Liver (tissue), 3 donors: ENCODE results near the gene PSMG4.

Source experiments
- EGR1 ChIP-seq, 2 donors: IDR thresholded peaks; 2 replicates each; pipeline ENCODE4 v1.6.1; 2016 to 2018; ENCODE audit warnings: antibody characterized with exemption in 2 of 2, low read depth in 2 of 2
- FOXA1 ChIP-seq: IDR thresholded peaks from 2 replicates; pipeline ENCODE4 v1.6.1; 2016; ENCODE audit warnings: antibody characterized with exemption
- FOXA2 ChIP-seq: IDR thresholded peaks from 2 replicates; pipeline ENCODE4 v1.6.1; 2016; ENCODE audit warnings: antibody characterized with exemption
- GABPA ChIP-seq, 2 donors: IDR thresholded peaks in 1 of 2; conservative IDR thresholded peaks in 1 of 2; 2 replicates each; pipeline ENCODE4 v1.6.1; 2016; ENCODE audit warnings: antibody characterized with exemption in 2 of 2, mild to moderate bottlenecking in 1 of 2, moderate library complexity in 1 of 2
- JUND ChIP-seq, 2 donors: IDR thresholded peaks; 2 replicates each; pipeline ENCODE4 v1.6.1; 2016; ENCODE audit warnings: antibody characterized with exemption in 2 of 2
- MAX ChIP-seq: IDR thresholded peaks from 2 replicates; pipeline ENCODE4 v1.6.1; 2016; ENCODE audit warnings: antibody characterized with exemption
- RAD21 ChIP-seq, 2 donors: IDR thresholded peaks; 2 replicates each; pipeline ENCODE4 v1.6.1; 2016; ENCODE audit warnings: antibody characterized with exemption in 2 of 2, mild to moderate bottlenecking in 2 of 2
- REST ChIP-seq: IDR thresholded peaks from 2 replicates; pipeline ENCODE4 v1.6.1; 2016; ENCODE audit warnings: antibody characterized with exemption, mild to moderate bottlenecking
- SP1 ChIP-seq: IDR thresholded peaks from 2 replicates; pipeline ENCODE4 v1.6.1; 2018; ENCODE audit warnings: antibody characterized with exemption, mild to moderate bottlenecking
- TAF1 ChIP-seq: conservative IDR thresholded peaks from 2 replicates; pipeline ENCODE4 v1.6.1; 2016; ENCODE audit warnings: antibody characterized with exemption, mild to moderate bottlenecking
- YY1 ChIP-seq: IDR thresholded peaks from 2 replicates; pipeline ENCODE4 v1.6.1; 2016; ENCODE audit warnings: antibody characterized with exemption, mild to moderate bottlenecking
- ZBTB33 ChIP-seq: IDR thresholded peaks from 2 replicates; pipeline ENCODE4 v1.6.1; 2016; ENCODE audit warnings: antibody characterized with exemption
- TF ChIP-seq, protein P1 (sequence below): fragments of 150-350 bp; IDR thresholded peaks from 2 replicates; pipeline ENCODE4 v1.5.1; 2017; ENCODE audit warnings: improper control_type of control experiment, low read depth, low read length; ENCODE audit not compliant: missing input control
- TF ChIP-seq, protein P2 (sequence below): IDR thresholded peaks from 2 replicates; pipeline ENCODE4 v1.6.1; 2016; ENCODE audit warnings: antibody characterized with exemption
- donor health status: healthy.
- donor health status: healthy.

DNA sequence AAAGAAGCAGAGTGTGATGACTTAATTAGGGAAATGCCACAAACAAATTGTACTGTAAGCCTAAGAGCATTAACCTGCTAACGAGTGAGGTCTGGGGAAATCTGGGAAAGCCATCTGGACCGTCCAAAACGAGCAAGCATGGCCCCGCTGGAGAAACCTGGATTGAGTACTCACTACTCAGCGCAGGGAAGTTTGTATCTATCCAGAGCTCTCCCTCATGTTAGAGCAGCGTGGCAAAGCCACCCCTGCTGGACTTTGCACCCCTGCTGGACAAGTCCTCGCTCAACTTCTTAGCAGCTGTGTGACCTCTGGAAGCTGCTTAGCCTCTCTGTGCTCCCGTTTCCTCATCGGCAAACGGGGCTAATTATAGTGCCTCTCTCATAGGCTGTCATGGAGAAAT lies 37.3 kb downstream of the PSMG4 start:
- no peak for TF ChIP-seq FOXA1
- TF ChIP-seq ZBTB33, result no peak
- TF ChIP-seq, protein P1, sequence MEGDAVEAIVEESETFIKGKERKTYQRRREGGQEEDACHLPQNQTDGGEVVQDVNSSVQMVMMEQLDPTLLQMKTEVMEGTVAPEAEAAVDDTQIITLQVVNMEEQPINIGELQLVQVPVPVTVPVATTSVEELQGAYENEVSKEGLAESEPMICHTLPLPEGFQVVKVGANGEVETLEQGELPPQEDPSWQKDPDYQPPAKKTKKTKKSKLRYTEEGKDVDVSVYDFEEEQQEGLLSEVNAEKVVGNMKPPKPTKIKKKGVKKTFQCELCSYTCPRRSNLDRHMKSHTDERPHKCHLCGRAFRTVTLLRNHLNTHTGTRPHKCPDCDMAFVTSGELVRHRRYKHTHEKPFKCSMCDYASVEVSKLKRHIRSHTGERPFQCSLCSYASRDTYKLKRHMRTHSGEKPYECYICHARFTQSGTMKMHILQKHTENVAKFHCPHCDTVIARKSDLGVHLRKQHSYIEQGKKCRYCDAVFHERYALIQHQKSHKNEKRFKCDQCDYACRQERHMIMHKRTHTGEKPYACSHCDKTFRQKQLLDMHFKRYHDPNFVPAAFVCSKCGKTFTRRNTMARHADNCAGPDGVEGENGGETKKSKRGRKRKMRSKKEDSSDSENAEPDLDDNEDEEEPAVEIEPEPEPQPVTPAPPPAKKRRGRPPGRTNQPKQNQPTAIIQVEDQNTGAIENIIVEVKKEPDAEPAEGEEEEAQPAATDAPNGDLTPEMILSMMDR, result no peak
- TF ChIP-seq, protein P2, sequence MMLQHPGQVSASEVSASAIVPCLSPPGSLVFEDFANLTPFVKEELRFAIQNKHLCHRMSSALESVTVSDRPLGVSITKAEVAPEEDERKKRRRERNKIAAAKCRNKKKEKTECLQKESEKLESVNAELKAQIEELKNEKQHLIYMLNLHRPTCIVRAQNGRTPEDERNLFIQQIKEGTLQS, result no peak
- TF ChIP-seq REST, result no peak
- TF ChIP-seq JUND (IDR thresholded peaks at IDR 0.05), result no peak
- TF ChIP-seq MAX, result no peak
- no peak for TF ChIP-seq RAD21 (IDR thresholded peaks at IDR 0.05)
- no peak for TF ChIP-seq YY1
- TF ChIP-seq SP1, result no peak
- no peak for TF ChIP-seq FOXA2
- no peak for TF ChIP-seq TAF1
- no peak for TF ChIP-seq EGR1 (IDR thresholded peaks at IDR 0.05; ENCODE audit: low read depth in 2 of 2)
- no peak for TF ChIP-seq GABPA (IDR thresholded peaks at IDR 0.05 in 1 of 2, conservative IDR thresholded peaks at IDR 0.05 in 1 of 2)
